ENCODE results near the gene SRRM3.

Gene SRRM3

GRCh38 chr7:76193883-76194282 is 7.8 kb upstream of the SRRM3 start:
- H3K4me3 ChIP-seq (ENCODE audit: control insufficient read depth, low read depth, low read length) = no peak overlapping the region
- no peak for TF ChIP-seq CTCF (IDR thresholded peaks at IDR 0.05; ENCODE audit: control insufficient read depth, insufficient read depth, low read depth, low read length, missing control alignments)
- no peak for DNase-seq (ENCODE audit: low read depth)

GRCh38 chr7:76196786-76197185 is 4.9 kb upstream of the SRRM3 start:
- H3K4me3 ChIP-seq (ENCODE audit: control insufficient read depth, low read depth, low read length) = no peak overlapping the region
- no peak for TF ChIP-seq CTCF (IDR thresholded peaks at IDR 0.05; ENCODE audit: control insufficient read depth, insufficient read depth, low read depth, low read length, missing control alignments)
- no peak for DNase-seq (ENCODE audit: low read depth)

- TF ChIP-seq CTCF (IDR thresholded peaks at IDR 0.05; ENCODE audit: control insufficient read depth, insufficient read depth, low read depth, low read length, missing control alignments) = no peak
- no peak for DNase-seq (ENCODE audit: low read depth)
- H3K4me3 ChIP-seq (ENCODE audit: control insufficient read depth, low read depth, low read length) = no peak overlapping the region
Observed at GRCh38 chr7:76198202-76198601, 3.5 kb upstream of the SRRM3 start.

- no peak overlapping the region for H3K4me3 ChIP-seq (ENCODE audit: control insufficient read depth, low read depth, low read length)
- no peak for DNase-seq (ENCODE audit: low read depth)
- TF ChIP-seq CTCF (IDR thresholded peaks at IDR 0.05; ENCODE audit: control insufficient read depth, insufficient read depth, low read depth, low read length, missing control alignments) = no peak
Observed at GRCh38 chr7:76202666-76203030, 952 bp downstream of the SRRM3 start.

- no peak overlapping the region for H3K4me3 ChIP-seq (ENCODE audit: control insufficient read depth, low read depth, low read length)
- no peak for TF ChIP-seq CTCF (IDR thresholded peaks at IDR 0.05; ENCODE audit: control insufficient read depth, insufficient read depth, low read depth, low read length, missing control alignments)
- DNase-seq (ENCODE audit: low read depth) = no peak
Observed at GRCh38 chr7:76204147-76204546, 2.5 kb downstream of the SRRM3 start.

- no peak for DNase-seq (ENCODE audit: low read depth)
Observed at GRCh38 chr7:76206633-76207032, 4.9 kb downstream of the SRRM3 start.

More at GRCh38 chr7:76206633-76207032, 4.9 kb downstream of the SRRM3 start:
- no peak overlapping the region for H3K4me3 ChIP-seq (ENCODE audit: control insufficient read depth, low read depth, low read length)
- TF ChIP-seq CTCF (IDR thresholded peaks at IDR 0.05; ENCODE audit: control insufficient read depth, insufficient read depth, low read depth, low read length, missing control alignments) = no peak

Data from AG09309 (cell line).